H1 (cell line): ENCODE data around the gene FOXA3. TPM values are rescaled to one million over a fixed set of nuclear protein-coding genes. Genes with fewer than 3 reads are reported as not detected.
A peak's percentile ranks its signal among the peaks of the same experiment; 100 is the strongest.

Source experiments
- BACH1 ChIP-seq: IDR thresholded peaks from 2 replicates; pipeline ENCODE4 v1.6.1; 2012; ENCODE audit warnings: low read length, improper control_type of control experiment
- CHD1 ChIP-seq: IDR thresholded peaks from 2 replicates; pipeline ENCODE4 v1.6.1; 2012; ENCODE audit warnings: low read depth, low read length, improper control_type of control experiment
- CREB1 ChIP-seq: IDR thresholded peaks from 2 replicates; pipeline ENCODE4 v1.6.1; 2012; ENCODE audit warnings: inconsistent platforms
- CTBP2 ChIP-seq: IDR thresholded peaks from 2 replicates; pipeline ENCODE4 v1.7.0; 2011; ENCODE audit warnings: borderline replicate concordance, mild to moderate bottlenecking, moderate library complexity, mixed read lengths, low read length; ENCODE audit not compliant: insufficient read depth, insufficient read length
- E2F6 ChIP-seq: IDR thresholded peaks from 2 replicates; pipeline ENCODE4 v1.6.1; 2012; ENCODE audit warnings: inconsistent platforms
- EGR1 ChIP-seq: IDR thresholded peaks from 2 replicates; pipeline ENCODE4 v1.6.1; 2011; ENCODE audit warnings: low read depth, low read length, borderline replicate concordance
- JUND ChIP-seq: IDR thresholded peaks from 2 replicates; pipeline ENCODE4 v1.6.1; 2011; ENCODE audit warnings: mild to moderate bottlenecking, improper control_type of control experiment, low read length
- MAX ChIP-seq: IDR thresholded peaks from 2 replicates; pipeline ENCODE4 v1.6.1; 2012; ENCODE audit warnings: inconsistent platforms
- NRF1 ChIP-seq: IDR thresholded peaks from 2 replicates; pipeline ENCODE4 v1.6.1; 2011; ENCODE audit warnings: mild to moderate bottlenecking, low read depth, low read length, improper control_type of control experiment
- PHF8 ChIP-seq: fragments of 200-600 bp; sonication (generic); conservative IDR thresholded peaks from 2 replicates; pipeline ENCODE4 v1.7.1; 2012; ENCODE audit warnings: low read depth, mild to moderate bottlenecking, inconsistent platforms, low read length, moderate library complexity
- POU5F1 ChIP-seq: IDR thresholded peaks from 2 replicates; pipeline ENCODE4 v1.6.1; 2011; ENCODE audit warnings: low read depth, mild to moderate bottlenecking, low read length, moderate library complexity
- SIN3A ChIP-seq, 2 experiments: IDR thresholded peaks in 1 of 2; conservative IDR thresholded peaks in 1 of 2; 2 replicates each; pipeline ENCODE4 v1.6.1; 2011 to 2012; ENCODE audit warnings: low read length in 2 of 2, improper control_type of control experiment in 1 of 2, low read depth in 1 of 2, mild to moderate bottlenecking in 1 of 2
- SIRT6 ChIP-seq: IDR thresholded peaks from one replicate; pipeline ENCODE4 v1.7.1; 2012; ENCODE audit warnings: low read length, inconsistent platforms
- TBP ChIP-seq: IDR thresholded peaks from 2 replicates; pipeline ENCODE4 v1.6.1; 2011; ENCODE audit warnings: low read depth, low read length, improper control_type of control experiment
- TCF12 ChIP-seq: IDR thresholded peaks from 2 replicates; pipeline ENCODE4 v1.6.1; 2011; ENCODE audit warnings: low read depth, mild to moderate bottlenecking, low read length
- polyA plus RNA-seq, 7 experiments: library from polyadenylated mRNA; depleted of rRNA in 3 of 7; stranded (reverse) in 5 of 7; unstranded in 2 of 7; fragments of >200 nt in 5 of 7; fragments of 200-250 nt in 2 of 7; gene quantifications; 1 replicate in 5 of 7; 2 replicates in 1 of 7; 4 replicates in 1 of 7; pipeline versions ENCODE4 v1.2.1 to v1.2.3, GENCODE V29; 2011 to 2013; ENCODE audit warnings: missing spikeins in 2 of 7, mixed read lengths in 2 of 7
- total RNA-seq: library from RNA; stranded (reverse); fragmentation: NEBNext Ultra II Directional; extraction: Animal tissue kit (Norgen Biotek cat#: 25700); gene quantifications from 2 replicates; pipeline ENCODE4 v1.2.1, GENCODE V29; 2021
- TF ChIP-seq, protein P1 (sequence below): IDR thresholded peaks from 2 replicates; pipeline ENCODE4 v1.6.1; 2012; ENCODE audit warnings: low read length, inconsistent platforms
- TF ChIP-seq, protein P2 (sequence below): IDR thresholded peaks from 2 replicates; pipeline ENCODE4 v1.6.1; 2011; ENCODE audit warnings: low read length, improper control_type of control experiment
- TF ChIP-seq, protein P3 (sequence below), 3 experiments: IDR thresholded peaks; 1 replicate in 2 of 3; 2 replicates in 1 of 3; pipeline versions ENCODE4 v1.5.1 to v1.6.1; 2011; ENCODE audit warnings: low read length in 3 of 3, mild to moderate bottlenecking in 3 of 3, inconsistent platforms in 2 of 3, low read depth in 1 of 3, moderate library complexity in 1 of 3; ENCODE audit not compliant: insufficient read depth in 1 of 3; ENCODE audit errors: control extremely low read depth in 1 of 3
- TF ChIP-seq, protein P4 (sequence below): IDR thresholded peaks from 2 replicates; pipeline ENCODE4 v1.6.1; 2011; ENCODE audit warnings: low read depth, mild to moderate bottlenecking, low read length; ENCODE audit not compliant: insufficient read depth

The FOXA3 gene
- total and polyA plus RNA-seq, 2 of the 8 experiments (the other 6 are each of a cell fraction or from before 2014, with no cell fraction given): 20.2 to 49.1 TPM

DNA sequence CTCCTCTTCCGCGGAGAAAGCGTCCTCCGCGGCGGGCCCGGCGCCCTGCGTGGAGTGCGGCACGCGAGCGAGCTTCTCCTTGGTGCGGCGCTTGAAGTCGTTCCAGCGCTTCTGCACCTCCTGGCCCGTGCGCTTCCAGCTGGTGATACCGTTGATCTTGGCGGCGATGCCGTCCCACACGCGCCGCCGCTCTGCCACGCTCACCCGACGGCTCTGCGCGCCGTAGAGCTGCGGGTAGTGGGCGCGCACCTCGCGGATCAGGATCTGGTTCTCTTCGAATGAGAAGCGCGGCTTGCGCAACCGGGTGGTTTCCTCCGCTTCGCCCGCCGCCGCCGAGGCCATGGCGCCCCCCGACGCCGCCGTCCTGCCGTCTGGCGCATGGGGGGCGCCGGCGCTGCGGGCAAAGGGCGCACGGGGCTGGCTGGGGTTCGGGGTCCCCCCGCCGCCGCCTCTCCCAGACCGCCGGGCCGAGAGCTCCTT lies 37.3 kb downstream of the FOXA3 start (continued):
- TF ChIP-seq, protein P1, sequence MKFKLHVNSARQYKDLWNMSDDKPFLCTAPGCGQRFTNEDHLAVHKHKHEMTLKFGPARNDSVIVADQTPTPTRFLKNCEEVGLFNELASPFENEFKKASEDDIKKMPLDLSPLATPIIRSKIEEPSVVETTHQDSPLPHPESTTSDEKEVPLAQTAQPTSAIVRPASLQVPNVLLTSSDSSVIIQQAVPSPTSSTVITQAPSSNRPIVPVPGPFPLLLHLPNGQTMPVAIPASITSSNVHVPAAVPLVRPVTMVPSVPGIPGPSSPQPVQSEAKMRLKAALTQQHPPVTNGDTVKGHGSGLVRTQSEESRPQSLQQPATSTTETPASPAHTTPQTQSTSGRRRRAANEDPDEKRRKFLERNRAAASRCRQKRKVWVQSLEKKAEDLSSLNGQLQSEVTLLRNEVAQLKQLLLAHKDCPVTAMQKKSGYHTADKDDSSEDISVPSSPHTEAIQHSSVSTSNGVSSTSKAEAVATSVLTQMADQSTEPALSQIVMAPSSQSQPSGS: no peak
- TF ChIP-seq BACH1 (no peak), CTBP2 (no peak), CHD1 (no peak), EGR1 (no peak), E2F6 (peak; percentile 31), SIRT6 (no peak), MAX (peak; percentile 69; the same call in 1 of the 2 replicates), TBP (0 out of 2 replicates have a peak, but pooled peaks have one; percentile 4), SIN3A (conservative IDR thresholded peaks at IDR 0.05 in 1 of 2, IDR thresholded peaks at IDR 0.05 in 1 of 2; ENCODE audit: low read depth in 1 of 2, low read length in 2 of 2) (no peak), TCF12 (no peak), PHF8 (no peak), JUND (no peak), POU5F1 (no peak), CREB1 (no peak), NRF1 (no peak)
- TF ChIP-seq, protein P2, sequence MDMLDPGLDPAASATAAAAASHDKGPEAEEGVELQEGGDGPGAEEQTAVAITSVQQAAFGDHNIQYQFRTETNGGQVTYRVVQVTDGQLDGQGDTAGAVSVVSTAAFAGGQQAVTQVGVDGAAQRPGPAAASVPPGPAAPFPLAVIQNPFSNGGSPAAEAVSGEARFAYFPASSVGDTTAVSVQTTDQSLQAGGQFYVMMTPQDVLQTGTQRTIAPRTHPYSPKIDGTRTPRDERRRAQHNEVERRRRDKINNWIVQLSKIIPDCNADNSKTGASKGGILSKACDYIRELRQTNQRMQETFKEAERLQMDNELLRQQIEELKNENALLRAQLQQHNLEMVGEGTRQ: no peak
- TF ChIP-seq, protein P3, sequence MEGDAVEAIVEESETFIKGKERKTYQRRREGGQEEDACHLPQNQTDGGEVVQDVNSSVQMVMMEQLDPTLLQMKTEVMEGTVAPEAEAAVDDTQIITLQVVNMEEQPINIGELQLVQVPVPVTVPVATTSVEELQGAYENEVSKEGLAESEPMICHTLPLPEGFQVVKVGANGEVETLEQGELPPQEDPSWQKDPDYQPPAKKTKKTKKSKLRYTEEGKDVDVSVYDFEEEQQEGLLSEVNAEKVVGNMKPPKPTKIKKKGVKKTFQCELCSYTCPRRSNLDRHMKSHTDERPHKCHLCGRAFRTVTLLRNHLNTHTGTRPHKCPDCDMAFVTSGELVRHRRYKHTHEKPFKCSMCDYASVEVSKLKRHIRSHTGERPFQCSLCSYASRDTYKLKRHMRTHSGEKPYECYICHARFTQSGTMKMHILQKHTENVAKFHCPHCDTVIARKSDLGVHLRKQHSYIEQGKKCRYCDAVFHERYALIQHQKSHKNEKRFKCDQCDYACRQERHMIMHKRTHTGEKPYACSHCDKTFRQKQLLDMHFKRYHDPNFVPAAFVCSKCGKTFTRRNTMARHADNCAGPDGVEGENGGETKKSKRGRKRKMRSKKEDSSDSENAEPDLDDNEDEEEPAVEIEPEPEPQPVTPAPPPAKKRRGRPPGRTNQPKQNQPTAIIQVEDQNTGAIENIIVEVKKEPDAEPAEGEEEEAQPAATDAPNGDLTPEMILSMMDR (IDR thresholded peaks at IDR 0.05; ENCODE audit: control extremely low read depth in 1 of 3, insufficient read depth in 1 of 3, low read depth in 1 of 3, low read length in 3 of 3): peak in 1 of 3 experiments; percentile 0; a peak in 1 of 4 replicates
- TF ChIP-seq, protein P4, sequence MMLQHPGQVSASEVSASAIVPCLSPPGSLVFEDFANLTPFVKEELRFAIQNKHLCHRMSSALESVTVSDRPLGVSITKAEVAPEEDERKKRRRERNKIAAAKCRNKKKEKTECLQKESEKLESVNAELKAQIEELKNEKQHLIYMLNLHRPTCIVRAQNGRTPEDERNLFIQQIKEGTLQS: no peak
